GM23338 (cell line): ENCODE measurements around the gene ECM2. TPM values are rescaled to one million over a fixed set of nuclear protein-coding genes. Genes with fewer than 3 reads are reported as not detected.
A peak's percentile ranks its signal among the peaks of the same experiment; 100 is the strongest.

Source experiments
- ATAC-seq: fragments of 200-7000 bp; cut with Tn5 transposase; 3 replicates; pipeline ENCODE4 v1.9.1; 2020
- DNase-seq: peaks from one replicate; pipeline ENCODE4 v3.0.0-alpha.2; 2015; ENCODE audit warnings: low spot score
- H2AFZ ChIP-seq: fragments of 200-600 bp; sonication (generic); 2 replicates; pipeline ENCODE4 v1.8.0; 2016; ENCODE audit warnings: antibody characterized with exemption, mild to moderate bottlenecking, moderate library complexity
- H3F3A ChIP-seq: fragments of 200-600 bp; sonication (generic); replicated peaks from 2 replicates; pipeline ENCODE4 v1.8.0; 2017; ENCODE audit warnings: antibody characterized with exemption, mixed run types, low read depth
- H3K27ac ChIP-seq: fragments of 200-600 bp; sonication (generic); 2 replicates; pipeline ENCODE4 v1.6.1; 2016; ENCODE audit warnings: low read depth
- H3K27me3 ChIP-seq: fragments of 200-600 bp; sonication (generic); 2 replicates; pipeline ENCODE4 v1.8.0; 2016; ENCODE audit warnings: mild to moderate bottlenecking, mixed run types, moderate library complexity; ENCODE audit not compliant: insufficient read depth
- H3K36me3 ChIP-seq: fragments of 200-600 bp; sonication (generic); 2 replicates; pipeline ENCODE4 v1.8.0; 2016; ENCODE audit warnings: mild to moderate bottlenecking; ENCODE audit not compliant: insufficient read depth
- H3K4me1 ChIP-seq: fragments of 200-600 bp; sonication (generic); 2 replicates; pipeline ENCODE4 v1.8.0; 2016; ENCODE audit warnings: mild to moderate bottlenecking, moderate library complexity; ENCODE audit not compliant: insufficient read depth
- H3K4me2 ChIP-seq: fragments of 200-600 bp; sonication (generic); 2 replicates; pipeline ENCODE4 v1.7.1; 2017; ENCODE audit warnings: mixed run types
- H3K4me3 ChIP-seq: fragments of 200-600 bp; sonication (generic); 2 replicates; pipeline ENCODE4 v1.6.1; 2016; ENCODE audit warnings: mixed run types
- H3K79me2 ChIP-seq: fragments of 200-600 bp; sonication (generic); replicated peaks from 2 replicates; pipeline ENCODE4 v1.8.0; 2017; ENCODE audit warnings: mild to moderate bottlenecking; ENCODE audit not compliant: insufficient read depth
- H3K9me2 ChIP-seq: fragments of 200-600 bp; sonication (generic); 2 replicates; pipeline ENCODE4 v1.8.0; 2017; ENCODE audit not compliant: insufficient read depth
- H4K20me1 ChIP-seq: fragments of 200-600 bp; sonication (generic); replicated peaks from 2 replicates; pipeline ENCODE4 v1.8.0; 2017; ENCODE audit warnings: mild to moderate bottlenecking; ENCODE audit not compliant: insufficient read depth
- H3K27ac Mint-ChIP-seq: 2 replicates; pipeline ENCODE4 v1.8.0; 2020; ENCODE audit warnings: inconsistent platforms, mild to moderate bottlenecking, moderate library complexity, mixed read lengths
- H3K27me3 Mint-ChIP-seq: 3 replicates; pipeline ENCODE4 v1.8.0; 2022; ENCODE audit warnings: low read depth, mild to moderate bottlenecking, moderate library complexity, mixed read lengths, inconsistent platforms; ENCODE audit not compliant: insufficient read depth, poor library complexity
- H3K36me3 Mint-ChIP-seq: 3 replicates; pipeline ENCODE4 v1.8.0; 2021; ENCODE audit warnings: low read depth, mild to moderate bottlenecking, inconsistent platforms, moderate library complexity, mixed read lengths
- H3K4me1 Mint-ChIP-seq: 3 replicates; pipeline ENCODE4 v1.8.0; 2020; ENCODE audit warnings: mild to moderate bottlenecking, inconsistent platforms, mixed read lengths
- H3K4me3 Mint-ChIP-seq: 3 replicates; pipeline ENCODE4 v1.8.0; 2021; ENCODE audit warnings: moderate library complexity, mild to moderate bottlenecking, inconsistent platforms, mixed read lengths
- H3K9me3 Mint-ChIP-seq: 3 replicates; pipeline ENCODE4 v1.8.0; 2020; ENCODE audit warnings: moderate library complexity, mild to moderate bottlenecking, inconsistent platforms, mixed read lengths
- CREB1 ChIP-seq: fragments of 250-450 bp; sonication (Bioruptor Pico); IDR thresholded peaks from 2 replicates; pipeline ENCODE4 v1.5.0; 2020; ENCODE audit warnings: low read depth, mild to moderate bottlenecking, moderate library complexity
- CTCF ChIP-seq, 2 experiments: fragments of 200-600 bp in 1 of 2; sonication (generic) in 1 of 2; conservative IDR thresholded peaks; 2 replicates each; pipeline versions ENCODE4 v1.5.1 to v1.6.1; 2016 to 2017; ENCODE audit warnings: antibody characterized with exemption in 2 of 2, low read depth in 2 of 2, mild to moderate bottlenecking in 2 of 2, moderate library complexity in 1 of 2
- ETS1 ChIP-seq: IDR thresholded peaks from 2 replicates; pipeline ENCODE4 v1.6.1; 2016; ENCODE audit warnings: antibody characterized with exemption
- EZH2 ChIP-seq: fragments of 200-600 bp; sonication (generic); IDR thresholded peaks from one replicate; pipeline ENCODE4 v1.8.0; 2017; ENCODE audit warnings: antibody characterized with exemption, mild to moderate bottlenecking, low read depth; ENCODE audit not compliant: unreplicated experiment
- EZH2phosphoT487 ChIP-seq: fragments of 200-600 bp; sonication (generic); IDR thresholded peaks from one replicate; pipeline ENCODE4 v1.8.1; 2018; ENCODE audit warnings: antibody characterized with exemption; ENCODE audit not compliant: unreplicated experiment
- JUNB ChIP-seq: IDR thresholded peaks from one replicate; pipeline ENCODE4 v1.6.1; 2016; ENCODE audit warnings: antibody characterized with exemption; ENCODE audit not compliant: unreplicated experiment
- NANOG ChIP-seq: IDR thresholded peaks from 2 replicates; pipeline ENCODE4 v1.6.1; 2016; ENCODE audit warnings: antibody characterized with exemption, borderline replicate concordance
- POLR2AphosphoS5 ChIP-seq: IDR thresholded peaks from 2 replicates; pipeline ENCODE4 v1.6.1; 2016; ENCODE audit warnings: antibody characterized with exemption, low read depth
- REST ChIP-seq: IDR thresholded peaks from one replicate; pipeline ENCODE4 v1.6.1; 2018; ENCODE audit warnings: antibody characterized with exemption; ENCODE audit not compliant: unreplicated experiment
- STAT1 ChIP-seq: IDR thresholded peaks from one replicate; pipeline ENCODE4 v1.6.1; 2016; ENCODE audit warnings: antibody characterized with exemption; ENCODE audit not compliant: unreplicated experiment
- ZNF114 ChIP-seq: fragments of 250-450 bp; sonication (Bioruptor Pico); IDR thresholded peaks from 2 replicates; pipeline ENCODE4 v1.5.0; 2020; ENCODE audit warnings: mild to moderate bottlenecking, moderate library complexity
- ZNF331 ChIP-seq: fragments of 250-450 bp; sonication (Bioruptor Pico); IDR thresholded peaks from 2 replicates; pipeline ENCODE4 v1.5.0; 2020; ENCODE audit warnings: low read depth, mild to moderate bottlenecking, moderate library complexity
- ZNF462 ChIP-seq: fragments of 250-450 bp; sonication (Bioruptor Pico); IDR thresholded peaks from 2 replicates; pipeline ENCODE4 v1.5.0; 2020; ENCODE audit warnings: mild to moderate bottlenecking, moderate library complexity
- polyA plus RNA-seq: library from polyadenylated mRNA; unstranded; fragments of >200 nt; fragmentation: Nextera tagmentation; extraction: Ambion mirVana; gene quantifications from 2 replicates; pipeline ENCODE4 v1.2.1, GENCODE V29; 2016
- total RNA-seq: library from RNA; depleted of rRNA; stranded (reverse); fragments of >200 nt; shearing (Covaris generic); gene quantifications from 2 replicates; pipeline ENCODE4 v1.2.3, GENCODE V29; 2014

The ECM2 gene
- total and polyA plus RNA-seq, 2 experiments from 2014 or later, result 0.79 TPM; not detected in 1

GRCh38 chr9:92496396-92497176, 39.2 kb downstream of the ECM2 start:
- H3K4me3 ChIP-seq, result no peak overlapping the region
- no peaks in the 10 kb centered on the region; the same call in 2 of the 3 replicates for H3K9me3 Mint-ChIP-seq
- H3K9me2 ChIP-seq, result no peaks in the 10 kb centered on the region
- H3K27me3 ChIP-seq, result no peaks in the 10 kb centered on the region
- no peaks in the 10 kb centered on the region for H3F3A ChIP-seq
- no peak overlapping the region for H3K4me3 Mint-ChIP-seq
- TF ChIP-seq REST, result no peak
- no peak for TF ChIP-seq POLR2AphosphoS5
- TF ChIP-seq ETS1, result no peak
- TF ChIP-seq JUNB, result no peak
- TF ChIP-seq CTCF (conservative IDR thresholded peaks at IDR 0.05; ENCODE audit: low read depth in 2 of 2), result no peak
- TF ChIP-seq ZNF114 (CRISPR knock-in tag), result no peak
- no peak for TF ChIP-seq CREB1 (CRISPR knock-in tag)
- no peak for TF ChIP-seq ZNF462 (CRISPR knock-in tag)
- TF ChIP-seq ZNF331 (CRISPR knock-in tag), result no peak
- TF ChIP-seq EZH2phosphoT487, result no peak
- no peak for TF ChIP-seq EZH2
- TF ChIP-seq NANOG, result no peak
- no peak for TF ChIP-seq STAT1
- H3K27ac Mint-ChIP-seq, result peak overlapping the region; percentile 47; the same call in 1 of the 2 replicates
- no peaks in the 10 kb centered on the region for H3K27me3 Mint-ChIP-seq
- DNase-seq, result no peak
- no peak for ATAC-seq
- no peak overlapping the region for H2AFZ ChIP-seq
- no peaks in the 10 kb centered on the region for H3K36me3 ChIP-seq
- no peaks in the 10 kb centered on the region for H3K36me3 Mint-ChIP-seq
- no peak overlapping the region for H3K4me2 ChIP-seq
- peaks cover 4% of the 10 kb centered on the region; the same call in 2 of the 3 replicates for H3K4me1 Mint-ChIP-seq
- H3K4me1 ChIP-seq, result no peaks in the 10 kb centered on the region
- no peak overlapping the region; the same call in 1 of the 2 replicates for H3K27ac ChIP-seq
- no peaks in the 10 kb centered on the region for H3K79me2 ChIP-seq
- no peaks in the 10 kb centered on the region for H4K20me1 ChIP-seq
